MCF 10A (cell line): ENCODE measurements around the gene OAS2. TPM values are rescaled to one million over a fixed set of nuclear protein-coding genes. Genes with fewer than 3 reads are reported as not detected.

Source experiments
- Bru-seq: library from RNA; stranded (reverse); fragments of 400-500 nt; gene quantifications from one replicate; lab custom pipeline; 2021; lab: Mats Ljungman, UMichigan
- BruChase-seq, 2 experiments: library from RNA; stranded (reverse); fragments of 400-500 nt; gene quantifications; one replicate each; lab custom pipeline; 2021; lab: Mats Ljungman, UMichigan
- BruUV-seq: library from RNA; stranded (reverse); fragments of 400-500 nt; replicated peaks from 2 replicates; lab custom pipeline; 2021; lab: Mats Ljungman, UMichigan
- CTCF ChIA-PET: fragments of 300-600 bp; sonication (Branson Sonifier 250); formaldehyde crosslinking; extraction: SDS; loops from one replicate; lab custom pipeline; 2021; ENCODE audit warnings: antibody characterized with exemption, inconsistent platforms; lab: Yijun Ruan, JAX
- POLR2A ChIA-PET: fragments of 300-600, 350-650 bp; sonication (Branson Sonifier 250); formaldehyde crosslinking; extraction: SDS; loops from one replicate; lab custom pipeline; 2020; ENCODE audit warnings: antibody characterized with exemption, inconsistent platforms; lab: Yijun Ruan, JAX
- DNase-seq: peaks from one replicate; pipeline ENCODE4 v3.0.0-alpha.2; 2018; ENCODE audit not compliant: unreplicated experiment
- H3K27ac Mint-ChIP-seq: one replicate; pipeline ENCODE4 v1.8.0; 2022; ENCODE audit warnings: mild to moderate bottlenecking, low read depth, mixed read lengths; ENCODE audit not compliant: unreplicated experiment
- H3K27me3 Mint-ChIP-seq: one replicate; pipeline ENCODE4 v1.8.0; 2022; ENCODE audit warnings: mixed read lengths; ENCODE audit not compliant: insufficient read depth, unreplicated experiment
- H3K36me3 Mint-ChIP-seq: one replicate; pipeline ENCODE4 v1.8.0; 2022; ENCODE audit warnings: mild to moderate bottlenecking, moderate library complexity, mixed read lengths; ENCODE audit not compliant: insufficient read depth, unreplicated experiment
- H3K4me1 Mint-ChIP-seq: one replicate; pipeline ENCODE4 v1.8.0; 2022; ENCODE audit warnings: mixed read lengths; ENCODE audit not compliant: insufficient read depth, unreplicated experiment
- H3K4me3 Mint-ChIP-seq: one replicate; pipeline ENCODE4 v1.8.0; 2022; ENCODE audit warnings: mild to moderate bottlenecking, moderate library complexity, mixed read lengths; ENCODE audit not compliant: unreplicated experiment
- H3K9me3 Mint-ChIP-seq: one replicate; pipeline ENCODE4 v1.8.0; 2022; ENCODE audit warnings: mixed read lengths; ENCODE audit not compliant: unreplicated experiment
- intact Hi-C: fragments of 100-400 bp; cut with micrococcal nuclease; formaldehyde crosslinking; loops from 2 replicates; pipeline ENCODE4 v1.14.1; 2022
- long read RNA-seq: library from polyadenylated mRNA; stranded (forward); transcript quantifications from one replicate; pipeline ENCODE4 v2.0.0, GENCODE V29; 2022
- total RNA-seq: library from RNA; stranded (reverse); gene quantifications from 2 replicates; pipeline ENCODE4 v1.2.3, GENCODE V29; 2022
- TF ChIP-seq, protein P1 (sequence below): fragments of 200-600 bp; IDR thresholded peaks from one replicate; pipeline ENCODE4 v1.8.0; 2022; ENCODE audit warnings: antibody characterized with exemption, mild to moderate bottlenecking; ENCODE audit not compliant: unreplicated experiment

The OAS2 gene, protein sequence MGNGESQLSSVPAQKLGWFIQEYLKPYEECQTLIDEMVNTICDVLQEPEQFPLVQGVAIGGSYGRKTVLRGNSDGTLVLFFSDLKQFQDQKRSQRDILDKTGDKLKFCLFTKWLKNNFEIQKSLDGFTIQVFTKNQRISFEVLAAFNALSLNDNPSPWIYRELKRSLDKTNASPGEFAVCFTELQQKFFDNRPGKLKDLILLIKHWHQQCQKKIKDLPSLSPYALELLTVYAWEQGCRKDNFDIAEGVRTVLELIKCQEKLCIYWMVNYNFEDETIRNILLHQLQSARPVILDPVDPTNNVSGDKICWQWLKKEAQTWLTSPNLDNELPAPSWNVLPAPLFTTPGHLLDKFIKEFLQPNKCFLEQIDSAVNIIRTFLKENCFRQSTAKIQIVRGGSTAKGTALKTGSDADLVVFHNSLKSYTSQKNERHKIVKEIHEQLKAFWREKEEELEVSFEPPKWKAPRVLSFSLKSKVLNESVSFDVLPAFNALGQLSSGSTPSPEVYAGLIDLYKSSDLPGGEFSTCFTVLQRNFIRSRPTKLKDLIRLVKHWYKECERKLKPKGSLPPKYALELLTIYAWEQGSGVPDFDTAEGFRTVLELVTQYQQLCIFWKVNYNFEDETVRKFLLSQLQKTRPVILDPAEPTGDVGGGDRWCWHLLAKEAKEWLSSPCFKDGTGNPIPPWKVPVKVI
- 0.33 and 0.71 TPM in 2 replicates for total RNA-seq
- percentile 16 among the genes with signal in this experiment for Bru-seq, nascent RNA
- BruChase-seq, experiment 1, labeled RNA remaining after a 6-hour chase = percentile 27 among the genes with signal in this experiment
- percentile 23 among the genes with signal in this experiment for BruChase-seq, experiment 2, labeled RNA remaining after a 2-hour chase
- long read RNA-seq, full-length matches to known transcripts = 2 of 3 reads
- long read RNA-seq, partial matches to known transcripts = 0 of 3 reads
- long read RNA-seq, other reads (novel, unspliced or antisense) = 1 of 3 reads

DNA sequence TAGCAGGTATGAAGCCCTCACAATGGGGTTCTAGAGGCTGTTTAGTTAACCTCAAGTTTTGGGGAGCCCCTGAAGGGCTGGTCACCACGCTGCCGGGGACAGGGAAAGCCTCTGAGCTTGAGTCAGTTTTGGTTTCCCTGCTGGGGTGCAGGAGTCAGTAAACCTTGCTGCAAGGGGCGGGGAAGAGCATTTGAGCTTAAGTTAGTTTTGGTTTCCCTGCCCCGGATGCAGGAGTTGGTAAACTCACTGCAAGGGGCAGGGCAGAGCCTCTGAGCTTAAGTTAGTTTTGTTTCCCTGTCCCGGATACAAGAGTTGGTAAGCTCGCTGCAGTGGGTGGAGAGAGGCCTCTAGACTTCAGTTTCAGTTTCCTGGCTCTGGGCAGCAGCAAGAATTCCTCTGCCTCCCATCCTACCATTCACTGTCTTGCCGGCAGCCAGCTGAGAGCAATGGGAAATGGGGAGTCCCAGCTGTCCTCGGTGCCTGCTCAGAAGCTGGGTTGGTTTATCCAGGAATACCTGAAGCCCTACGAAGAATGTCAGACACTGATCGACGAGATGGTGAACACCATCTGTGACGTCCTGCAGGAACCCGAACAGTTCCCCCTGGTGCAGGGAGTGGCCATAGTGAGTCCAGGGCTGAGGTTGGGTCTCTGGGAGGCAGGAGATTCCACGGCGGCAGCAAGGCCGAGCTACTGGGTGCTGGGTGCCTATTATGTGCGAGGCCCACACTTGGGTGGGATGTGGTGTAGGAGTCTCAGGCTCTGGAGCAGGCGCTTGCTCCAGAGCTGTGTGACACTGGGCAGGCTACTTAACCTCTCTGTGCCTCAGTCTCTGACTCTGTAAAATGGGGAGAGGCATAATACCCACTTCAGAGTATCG, at the start of gene OAS2:
OAS2 (plus strand) TSS at position 357 of the 878 bp plus-strand sequence; CDS start at position 447, 90 bp downstream.
- ChIA-PET CTCF (interaction anchor here (0.6 to 2.2 kb wide), 6 partner anchors 13 to 468 kb away, joined by 3 to 9 read pairs (median 6); no protein-coding TSS in a partner anchor), POLR2A (no interaction called here)
- Mint-ChIP-seq H3K9me3 (peaks cover 20% of the 10 kb centered on the region), H3K4me1 (no peaks in the 10 kb centered on the region), H3K27ac (no peak within 1 kb of the TSS), H3K36me3 (no peaks in the 10 kb centered on the region), H3K27me3 (no peaks in the 10 kb centered on the region), H3K4me3 (peak within 1 kb of the TSS; percentile 55)
- intact Hi-C loops = no loop called here
- BruUV-seq = no TSS peak
- TF ChIP-seq, protein P1, sequence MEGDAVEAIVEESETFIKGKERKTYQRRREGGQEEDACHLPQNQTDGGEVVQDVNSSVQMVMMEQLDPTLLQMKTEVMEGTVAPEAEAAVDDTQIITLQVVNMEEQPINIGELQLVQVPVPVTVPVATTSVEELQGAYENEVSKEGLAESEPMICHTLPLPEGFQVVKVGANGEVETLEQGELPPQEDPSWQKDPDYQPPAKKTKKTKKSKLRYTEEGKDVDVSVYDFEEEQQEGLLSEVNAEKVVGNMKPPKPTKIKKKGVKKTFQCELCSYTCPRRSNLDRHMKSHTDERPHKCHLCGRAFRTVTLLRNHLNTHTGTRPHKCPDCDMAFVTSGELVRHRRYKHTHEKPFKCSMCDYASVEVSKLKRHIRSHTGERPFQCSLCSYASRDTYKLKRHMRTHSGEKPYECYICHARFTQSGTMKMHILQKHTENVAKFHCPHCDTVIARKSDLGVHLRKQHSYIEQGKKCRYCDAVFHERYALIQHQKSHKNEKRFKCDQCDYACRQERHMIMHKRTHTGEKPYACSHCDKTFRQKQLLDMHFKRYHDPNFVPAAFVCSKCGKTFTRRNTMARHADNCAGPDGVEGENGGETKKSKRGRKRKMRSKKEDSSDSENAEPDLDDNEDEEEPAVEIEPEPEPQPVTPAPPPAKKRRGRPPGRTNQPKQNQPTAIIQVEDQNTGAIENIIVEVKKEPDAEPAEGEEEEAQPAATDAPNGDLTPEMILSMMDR = no peak
- DNase-seq = peak; percentile 46

DNA sequence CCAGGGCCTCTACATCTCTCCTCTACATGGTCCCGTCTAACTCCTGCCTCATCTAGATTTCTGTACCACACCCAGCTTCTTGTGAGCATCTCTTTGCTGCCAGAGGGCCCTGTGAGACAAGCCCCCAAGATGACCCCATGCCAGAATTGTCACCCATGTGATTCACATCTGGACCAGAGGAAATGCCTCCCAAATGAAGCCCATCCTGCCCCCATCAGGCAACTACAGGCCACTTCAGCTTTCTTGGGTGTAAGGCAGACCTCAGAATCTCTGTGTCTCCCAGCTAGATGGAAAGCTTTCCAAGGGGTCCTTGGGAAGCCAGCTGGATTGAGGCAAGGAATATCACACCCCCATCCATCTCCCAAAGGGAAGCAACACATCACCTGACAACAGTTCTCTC, 49.3 kb upstream of the OAS2 start:
- Mint-ChIP-seq H3K9me3 (no peaks in the 10 kb centered on the region), H3K36me3 (no peaks in the 10 kb centered on the region), H3K27me3 (no peaks in the 10 kb centered on the region), H3K27ac (no peak overlapping the region), H3K4me3 (no peak overlapping the region), H3K4me1 (no peaks in the 10 kb centered on the region)
- ChIA-PET CTCF (interaction anchor here (0.5 kb wide), 1 partner anchor 457 kb away, joined by 4 read pairs; no protein-coding TSS in a partner anchor), POLR2A (no interaction called here)
- intact Hi-C loops = no loop called here
- no TSS peak for BruUV-seq
- DNase-seq = peak; percentile 10
- TF ChIP-seq, protein P1 = no peak

DNA sequence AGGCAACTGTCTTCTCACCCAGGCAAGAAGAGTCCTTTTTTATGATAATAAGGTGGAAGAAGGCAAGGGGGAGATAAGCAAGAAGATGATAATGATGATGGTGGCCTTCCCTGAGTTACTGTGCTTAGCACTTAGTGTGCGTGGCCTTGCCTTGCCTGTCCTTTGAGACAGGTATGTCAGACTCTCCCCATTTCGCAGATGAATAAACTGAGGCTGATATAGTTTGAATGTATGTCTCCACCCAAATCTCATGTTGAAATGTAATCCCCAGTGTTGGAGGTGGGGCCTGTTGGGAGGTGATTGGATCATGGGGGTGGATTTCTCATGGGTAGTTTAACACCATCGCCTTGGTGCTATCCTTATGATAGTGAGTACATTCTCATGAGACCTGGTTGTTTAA, 48.6 kb upstream of the OAS2 start:
- intact Hi-C loops = no loop called here
- TF ChIP-seq, protein P1 = no peak
- H3K36me3 Mint-ChIP-seq = no peaks in the 10 kb centered on the region
- H3K27ac Mint-ChIP-seq = no peak overlapping the region
- DNase-seq = no peak
- H3K9me3 Mint-ChIP-seq = no peaks in the 10 kb centered on the region
- peaks cover 5% of the 10 kb centered on the region for H3K4me1 Mint-ChIP-seq
- BruUV-seq = no TSS peak
- POLR2A ChIA-PET = no interaction called here
- CTCF ChIA-PET = interaction anchor here (0.5 kb wide), 1 partner anchor 458 kb away, joined by 4 read pairs; no protein-coding TSS in a partner anchor
- no peaks in the 10 kb centered on the region for H3K27me3 Mint-ChIP-seq
- H3K4me3 Mint-ChIP-seq = no peak overlapping the region
